Measurements from ENCODE around the gene KAZN.
"Not testable (repeated sequence)": the region's sequence is repeated elsewhere in the genome, so short reads cannot be mapped to it uniquely, and the experiment has no call there.

The KAZN gene

GRCh38 chr1:15020943-15021745, 422.7 kb downstream of the KAZN start:
- no peak for DNase-seq

- DNase-seq: no peak
These were observed 423.6 kb downstream of the KAZN start for GRCh38 chr1:15022048-15022447.

GRCh38 chr1:15023205-15023604, 424.7 kb downstream of the KAZN start:
- DNase-seq: no peak

- no peak for DNase-seq
These were observed 425.5 kb downstream of the KAZN start for GRCh38 chr1:15023976-15024375.

- no peak for DNase-seq
These were observed 427.6 kb downstream of the KAZN start for GRCh38 chr1:15026117-15026489.

- no peak for DNase-seq
These were observed 429.1 kb downstream of the KAZN start for GRCh38 chr1:15027515-15027986.

GRCh38 chr1:15028102-15028501, 429.6 kb downstream of the KAZN start:
- DNase-seq: no peak

- DNase-seq: no peak
These were observed 430.1 kb downstream of the KAZN start for GRCh38 chr1:15028616-15029015.

GRCh38 chr1:15029036-15029435, 430.6 kb downstream of the KAZN start:
- DNase-seq: no peak

- DNase-seq: no peak
These were observed 431.3 kb downstream of the KAZN start for GRCh38 chr1:15029786-15030185.

- no peak for DNase-seq
These were observed 432.9 kb downstream of the KAZN start for GRCh38 chr1:15031251-15031933.

- no peak for DNase-seq
These were observed 434.8 kb downstream of the KAZN start for GRCh38 chr1:15033264-15033663.

GRCh38 chr1:15034656-15035055, 436.2 kb downstream of the KAZN start:
- DNase-seq: no peak

GRCh38 chr1:15035236-15035635, 436.8 kb downstream of the KAZN start:
- no peak for DNase-seq

GRCh38 chr1:15036101-15036500, 437.6 kb downstream of the KAZN start:
- DNase-seq: no peak

GRCh38 chr1:15038232-15039016, 439.9 kb downstream of the KAZN start:
- no peak for DNase-seq

- DNase-seq: no peak
These were observed 440.6 kb downstream of the KAZN start for GRCh38 chr1:15039017-15039648.

- DNase-seq: no peak
These were observed 441.4 kb downstream of the KAZN start for GRCh38 chr1:15039901-15040300.

- not testable (repeated sequence) for DNase-seq
These were observed 442.2 kb downstream of the KAZN start for GRCh38 chr1:15040685-15041084.

GRCh38 chr1:15042866-15043265, 444.4 kb downstream of the KAZN start:
- no peak for DNase-seq

- no peak for DNase-seq
These were observed 445.4 kb downstream of the KAZN start for GRCh38 chr1:15043934-15044333.

GRCh38 chr1:15045123-15045522, 446.6 kb downstream of the KAZN start:
- no peak for DNase-seq

Measured in KG1 (cell line).